ENCODE data around the gene TAF10. TPM values are rescaled to one million over a fixed set of nuclear protein-coding genes. Genes with fewer than 3 reads are reported as not detected.
A peak's percentile ranks its signal among the peaks of the same experiment; 100 is the strongest.

The TAF10 gene
- total and polyA plus RNA-seq, 12 donors: 69.7 to 389 (median 181) TPM

- no peak for DNase-seq
- intact Hi-C loops (cut with DNase I): no loop called here
- Histone ChIP-seq H3K36me3 (replicated peaks in 1 of 2) (no peaks in the 10 kb centered on the region), H3K9me3 (replicated peaks in 1 of 3) (no peaks in the 10 kb centered on the region), H3K4me3 (no peak overlapping the region), H3K27ac (peak overlapping the region in 3 of 5 donors; percentile 28 to 73 (median 66)), H3K4me1 (replicated peaks in 1 of 2) (peaks cover 7 to 32% of the 10 kb centered on the region in 2 donors), H3K27me3 (no peaks in the 10 kb centered on the region)
- no peak for TF ChIP-seq POLR2A (IDR thresholded peaks at IDR 0.05)
- TF ChIP-seq CTCF (IDR thresholded peaks at IDR 0.05): no peak
- WGBS, 4 donors: 82 to 92% (median 88%) methylated on average over 3 of the region's 3 CpGs
Observed at GRCh38 chr11:6636480-6636879, 24.5 kb upstream of the TAF10 start.

GRCh38 chr11:6635082-6635932, 23.3 kb upstream of the TAF10 start:
- peak in 6 of 7 donors; percentile 60 to 89 (median 69) for DNase-seq
- no peaks in the 10 kb centered on the region for H3K36me3 ChIP-seq (replicated peaks in 1 of 2)
- no peak for TF ChIP-seq POLR2A (IDR thresholded peaks at IDR 0.05)
- TF ChIP-seq CTCF (IDR thresholded peaks at IDR 0.05): no peak
- no peak overlapping the region for H3K4me3 ChIP-seq
- no peaks in the 10 kb centered on the region for H3K9me3 ChIP-seq (replicated peaks in 1 of 3)
- H3K4me1 ChIP-seq (replicated peaks in 1 of 2): peaks cover 7 to 32% of the 10 kb centered on the region in 2 donors
- WGBS, 4 donors: 41 to 49% (median 45%) methylated on average over 10 of the region's 10 CpGs
- H3K27ac ChIP-seq: peak overlapping the region in 3 of 5 donors; percentile 34 to 73 (median 66)
- intact Hi-C loops (cut with DNase I): no loop called here
- no peaks in the 10 kb centered on the region for H3K27me3 ChIP-seq

GRCh38 chr11:6634534-6634933, 22.5 kb upstream of the TAF10 start:
- H3K4me3 ChIP-seq: no peak overlapping the region
- WGBS, 4 donors: 44 to 56% (median 53%) methylated on average over 1 of the region's 1 CpG
- H3K27ac ChIP-seq: peak overlapping the region in 2 of 5 donors; percentile 21 to 73
- no peaks in the 10 kb centered on the region for H3K9me3 ChIP-seq (replicated peaks in 1 of 3)
- no peaks in the 10 kb centered on the region for H3K36me3 ChIP-seq (replicated peaks in 1 of 2)
- no peaks in the 10 kb centered on the region for H3K27me3 ChIP-seq
- H3K4me1 ChIP-seq (replicated peaks in 1 of 2): peaks cover 7 to 32% of the 10 kb centered on the region in 2 donors
- DNase-seq: no peak
- TF ChIP-seq POLR2A (IDR thresholded peaks at IDR 0.05) (no peak), CTCF (IDR thresholded peaks at IDR 0.05) (no peak)
- intact Hi-C loops (cut with DNase I): no loop called here

GRCh38 chr11:6633422-6634408, 21.7 kb upstream of the TAF10 start:
- Histone ChIP-seq H3K9me3 (replicated peaks in 1 of 3) (no peaks in the 10 kb centered on the region), H3K4me1 (replicated peaks in 1 of 2) (peaks cover 7 to 26% of the 10 kb centered on the region in 2 donors), H3K4me3 (no peak overlapping the region), H3K27ac (peak overlapping the region in 1 of 5 donors; percentile 12), H3K27me3 (no peaks in the 10 kb centered on the region), H3K36me3 (replicated peaks in 1 of 2) (no peaks in the 10 kb centered on the region)
- WGBS, 4 donors: 81 to 93% (median 89%) methylated on average over 11 to 16 of the region's 16 CpGs
- TF ChIP-seq POLR2A (IDR thresholded peaks at IDR 0.05) (no peak), CTCF (IDR thresholded peaks at IDR 0.05) (no peak)
- no peak for DNase-seq
- intact Hi-C loops (cut with DNase I): no loop called here
